Heart left ventricle (tissue), 13 donors: ENCODE measurements around the gene SCFD2.

Source experiments
- POLR2A ChIP-seq, 2 donors: fragments of 450-650 bp; IDR thresholded peaks; one replicate each; pipeline ENCODE4 v1.6.1; 2017; ENCODE audit warnings: antibody characterized with exemption in 2 of 2, mild to moderate bottlenecking in 2 of 2, moderate library complexity in 2 of 2
- TF ChIP-seq, protein P1 (sequence below), 12 donors: fragments of 200-600 bp; sonication (generic) in 4 of 12; IDR thresholded peaks; one replicate each; pipeline versions ENCODE4 v1.5.0 to v1.8.0; 2018 to 2022; ENCODE audit warnings: antibody characterized with exemption in 12 of 12, mild to moderate bottlenecking in 5 of 12
- donor health status: ischemic (EF 13 %, LVEDD 7.1; RV severe dilation, severe dysfunction).
- donor health status: DM: no; HTN: yes; CAD: no.
- donor health status: DM: no; HTN: no; CAD: no.
- donor health status: ischemic (EF 25% LVEDD 6.9; RV normal size, moderate dysfunction).
- donor health status: ischemic (EF 25% LVEDD 5.7; RV mildly dilated, moderate dysfunction).
- donor health status: ischemic (EF 35%, LVEDD 5.7; RV mildly dilated, moderate dysfunction).
- donor health status: nonischemic (EF 11% LVEDD 7.7; RV severe dilation, severe dysfunction).
- donor health status: DM: yes; HTN: yes; CAD: no.
- donor health status: PGD.
- donor health status: ischemic (EF 29% LVEDD 5.4; RV normal size, mild dysfunction).
- donor health status: nonischemic (EF 23%, LVEDD 6.1; RV moderate dilation, normal function).

- TF ChIP-seq, protein P1, sequence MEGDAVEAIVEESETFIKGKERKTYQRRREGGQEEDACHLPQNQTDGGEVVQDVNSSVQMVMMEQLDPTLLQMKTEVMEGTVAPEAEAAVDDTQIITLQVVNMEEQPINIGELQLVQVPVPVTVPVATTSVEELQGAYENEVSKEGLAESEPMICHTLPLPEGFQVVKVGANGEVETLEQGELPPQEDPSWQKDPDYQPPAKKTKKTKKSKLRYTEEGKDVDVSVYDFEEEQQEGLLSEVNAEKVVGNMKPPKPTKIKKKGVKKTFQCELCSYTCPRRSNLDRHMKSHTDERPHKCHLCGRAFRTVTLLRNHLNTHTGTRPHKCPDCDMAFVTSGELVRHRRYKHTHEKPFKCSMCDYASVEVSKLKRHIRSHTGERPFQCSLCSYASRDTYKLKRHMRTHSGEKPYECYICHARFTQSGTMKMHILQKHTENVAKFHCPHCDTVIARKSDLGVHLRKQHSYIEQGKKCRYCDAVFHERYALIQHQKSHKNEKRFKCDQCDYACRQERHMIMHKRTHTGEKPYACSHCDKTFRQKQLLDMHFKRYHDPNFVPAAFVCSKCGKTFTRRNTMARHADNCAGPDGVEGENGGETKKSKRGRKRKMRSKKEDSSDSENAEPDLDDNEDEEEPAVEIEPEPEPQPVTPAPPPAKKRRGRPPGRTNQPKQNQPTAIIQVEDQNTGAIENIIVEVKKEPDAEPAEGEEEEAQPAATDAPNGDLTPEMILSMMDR (IDR thresholded peaks at IDR 0.05), result no peak
- no peak for TF ChIP-seq POLR2A (IDR thresholded peaks at IDR 0.05)
These were observed 131.8 kb downstream of the SCFD2 start for GRCh38 chr4:53234111-53234510.
